ENCODE measurements around the gene ZNF516.
A peak's percentile ranks its signal among the peaks of the same experiment; 100 is the strongest.

The ZNF516 gene

GRCh38 chr18:76488190-76488589 lies 6.9 kb downstream of the ZNF516 start:
- DNase-seq (ENCODE audit: insufficient read length) (no peak), FAIRE-seq (no peak)
- no peak for TF ChIP-seq POLR2AphosphoS5 (IDR thresholded peaks at IDR 0.05; ENCODE audit: low read depth, low read length)
- TF ChIP-seq POLR2A (IDR thresholded peaks at IDR 0.05; ENCODE audit: low read depth, low read length): no peak
- TF ChIP-seq TAF1 (IDR thresholded peaks at IDR 0.05; ENCODE audit: borderline replicate concordance, low read depth, low read length): no peak

GRCh38 chr18:76487782-76488181 lies 7.3 kb downstream of the ZNF516 start:
- FAIRE-seq (no peak), DNase-seq (ENCODE audit: insufficient read length) (no peak)
- TF ChIP-seq TAF1 (IDR thresholded peaks at IDR 0.05; ENCODE audit: borderline replicate concordance, low read depth, low read length): no peak
- no peak for TF ChIP-seq POLR2AphosphoS5 (IDR thresholded peaks at IDR 0.05; ENCODE audit: low read depth, low read length)
- TF ChIP-seq POLR2A (IDR thresholded peaks at IDR 0.05; ENCODE audit: low read depth, low read length): no peak

GRCh38 chr18:76487070-76487469 lies 8.0 kb downstream of the ZNF516 start:
- FAIRE-seq: no peak
- TF ChIP-seq POLR2AphosphoS5 (IDR thresholded peaks at IDR 0.05; ENCODE audit: low read depth, low read length) (no peak), TAF1 (IDR thresholded peaks at IDR 0.05; ENCODE audit: borderline replicate concordance, low read depth, low read length) (no peak), POLR2A (IDR thresholded peaks at IDR 0.05; ENCODE audit: low read depth, low read length) (no peak)
- DNase-seq (ENCODE audit: insufficient read length): no peak

DNA sequence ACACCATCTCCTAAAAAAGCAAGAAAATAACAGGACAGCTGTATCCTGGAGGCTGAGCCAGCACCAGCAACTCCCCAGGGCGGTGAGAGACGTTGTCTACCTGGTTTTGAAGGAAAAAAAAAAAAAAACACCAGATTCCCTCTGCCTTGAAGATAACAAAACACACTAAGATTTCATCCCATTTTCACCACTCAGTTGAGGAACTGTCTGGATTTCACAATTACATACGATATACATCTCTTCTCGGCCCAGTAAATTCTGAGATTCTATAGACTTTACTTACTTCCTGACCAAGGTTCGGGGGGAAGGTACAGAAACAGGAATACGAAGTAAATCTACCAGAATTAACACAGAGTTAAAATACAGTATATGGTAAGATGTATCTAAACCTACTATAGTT lies 8.5 kb downstream of the ZNF516 start:
- no peak for TF ChIP-seq POLR2A (IDR thresholded peaks at IDR 0.05; ENCODE audit: low read depth, low read length)
- TF ChIP-seq TAF1 (IDR thresholded peaks at IDR 0.05; ENCODE audit: borderline replicate concordance, low read depth, low read length): no peak
- TF ChIP-seq POLR2AphosphoS5 (IDR thresholded peaks at IDR 0.05; ENCODE audit: low read depth, low read length): no peak
- DNase-seq (ENCODE audit: insufficient read length) (no peak), FAIRE-seq (no peak)

GRCh38 chr18:76486038-76486437 lies 9.0 kb downstream of the ZNF516 start:
- DNase-seq (ENCODE audit: insufficient read length): no peak
- TF ChIP-seq TAF1 (IDR thresholded peaks at IDR 0.05; ENCODE audit: borderline replicate concordance, low read depth, low read length): no peak
- no peak for TF ChIP-seq POLR2AphosphoS5 (IDR thresholded peaks at IDR 0.05; ENCODE audit: low read depth, low read length)
- no peak for TF ChIP-seq POLR2A (IDR thresholded peaks at IDR 0.05; ENCODE audit: low read depth, low read length)
- FAIRE-seq: no peak

DNA sequence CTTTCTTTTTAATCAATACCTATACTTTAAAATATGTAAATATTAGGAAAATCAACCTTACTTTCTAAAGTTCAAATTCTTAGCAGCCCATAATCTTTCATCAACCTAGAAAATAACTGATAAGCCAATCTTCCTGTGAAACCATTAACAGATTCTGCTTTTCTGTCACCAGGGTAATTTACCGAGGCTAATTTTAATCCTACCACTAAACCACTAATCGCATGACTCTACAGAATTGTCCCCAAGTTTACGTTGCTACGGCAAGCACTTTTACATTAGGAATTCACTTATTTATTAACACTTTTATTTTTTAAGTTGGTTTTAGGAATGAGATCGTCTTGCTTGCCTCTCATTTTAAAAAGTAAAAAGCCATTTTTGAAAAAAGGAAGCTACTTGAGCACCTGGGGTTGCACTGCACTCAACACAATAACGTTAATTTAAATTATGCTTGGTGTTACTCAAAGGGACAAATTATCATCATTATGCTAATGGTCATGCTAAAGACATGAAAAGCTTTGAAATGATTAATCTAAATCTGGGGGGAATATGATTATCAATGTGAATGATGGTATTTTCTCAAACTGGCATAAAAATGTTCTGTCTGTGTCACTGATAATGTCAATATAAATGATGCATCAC lies 10.2 kb downstream of the ZNF516 start:
- DNase-seq (ENCODE audit: insufficient read length) (no peak), FAIRE-seq (peak; percentile 14)
- TF ChIP-seq POLR2A (IDR thresholded peaks at IDR 0.05; ENCODE audit: low read depth, low read length): no peak
- TF ChIP-seq POLR2AphosphoS5 (IDR thresholded peaks at IDR 0.05; ENCODE audit: low read depth, low read length): no peak
- no peak for TF ChIP-seq TAF1 (IDR thresholded peaks at IDR 0.05; ENCODE audit: borderline replicate concordance, low read depth, low read length)

- no peak for DNase-seq (ENCODE audit: insufficient read length)
- TF ChIP-seq POLR2AphosphoS5 (IDR thresholded peaks at IDR 0.05; ENCODE audit: low read depth, low read length): no peak
- TF ChIP-seq TAF1 (IDR thresholded peaks at IDR 0.05; ENCODE audit: borderline replicate concordance, low read depth, low read length): no peak
- TF ChIP-seq POLR2A (IDR thresholded peaks at IDR 0.05; ENCODE audit: low read depth, low read length): no peak
- no peak for FAIRE-seq
Measured at GRCh38 chr18:76483780-76484179, 11.3 kb downstream of the ZNF516 start.

- FAIRE-seq (no peak), DNase-seq (ENCODE audit: insufficient read length) (no peak)
- no peak for TF ChIP-seq POLR2A (IDR thresholded peaks at IDR 0.05; ENCODE audit: low read depth, low read length)
- no peak for TF ChIP-seq TAF1 (IDR thresholded peaks at IDR 0.05; ENCODE audit: borderline replicate concordance, low read depth, low read length)
- TF ChIP-seq POLR2AphosphoS5 (IDR thresholded peaks at IDR 0.05; ENCODE audit: low read depth, low read length): no peak
Measured at GRCh38 chr18:76482971-76483691, 11.9 kb downstream of the ZNF516 start.

GRCh38 chr18:76482267-76482666 lies 12.8 kb downstream of the ZNF516 start:
- DNase-seq (ENCODE audit: insufficient read length) (no peak), FAIRE-seq (no peak)
- TF ChIP-seq TAF1 (IDR thresholded peaks at IDR 0.05; ENCODE audit: borderline replicate concordance, low read depth, low read length): no peak
- TF ChIP-seq POLR2AphosphoS5 (IDR thresholded peaks at IDR 0.05; ENCODE audit: low read depth, low read length): no peak

DNA sequence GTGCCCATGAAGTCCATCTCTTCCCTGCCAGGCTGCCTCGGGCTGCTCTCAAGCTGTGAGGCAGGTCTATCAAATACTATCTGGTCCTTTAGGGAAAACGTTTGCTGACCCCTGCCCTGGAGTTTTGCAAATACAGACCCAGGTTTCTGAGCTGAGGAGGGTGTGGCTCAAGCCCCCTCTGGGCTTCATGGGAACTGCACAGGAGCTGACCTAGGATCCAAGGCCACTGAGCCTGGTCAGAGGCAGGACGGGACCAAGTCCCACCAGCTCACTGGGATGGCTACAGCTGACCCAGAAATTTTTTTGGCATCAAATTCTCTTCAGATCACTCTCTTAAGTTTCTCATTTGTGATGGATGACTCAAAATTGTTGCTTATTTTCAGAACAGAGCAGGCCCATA lies 14.1 kb downstream of the ZNF516 start:
- no peak for DNase-seq (ENCODE audit: insufficient read length)
- FAIRE-seq: no peak

GRCh38 chr18:76479351-76480238 lies 15.4 kb downstream of the ZNF516 start:
- TF ChIP-seq POLR2A (IDR thresholded peaks at IDR 0.05; ENCODE audit: low read depth, low read length) (no peak), TAF1 (IDR thresholded peaks at IDR 0.05; ENCODE audit: borderline replicate concordance, low read depth, low read length) (no peak), POLR2AphosphoS5 (IDR thresholded peaks at IDR 0.05; ENCODE audit: low read depth, low read length) (no peak)
- DNase-seq (ENCODE audit: insufficient read length) (no peak), FAIRE-seq (no peak)

More for the DNA sequence above, 14.1 kb downstream of the ZNF516 start:
- TF ChIP-seq POLR2A (IDR thresholded peaks at IDR 0.05; ENCODE audit: low read depth, low read length) (no peak), TAF1 (IDR thresholded peaks at IDR 0.05; ENCODE audit: borderline replicate concordance, low read depth, low read length) (no peak), POLR2AphosphoS5 (IDR thresholded peaks at IDR 0.05; ENCODE audit: low read depth, low read length) (no peak)

Measured in GM12892 (cell line).